SK-N-SH (cell line): ENCODE results near the gene ACSL1. TPM values are rescaled to one million over a fixed set of nuclear protein-coding genes. Genes with fewer than 3 reads are reported as not detected.

Experiments
- CTCF ChIA-PET: fragments of 300-600, 350-600 bp; formaldehyde crosslinking; extraction: SDS; loops from one replicate; lab custom pipeline; 2021; lab: Yijun Ruan, JAX
- POLR2A ChIA-PET: fragments of 350-600 bp; sonication (Branson Sonifier 250); formaldehyde crosslinking; extraction: SDS; loops from one replicate; lab custom pipeline; 2020; ENCODE audit warnings: antibody characterized with exemption, inconsistent platforms; lab: Yijun Ruan, JAX
- DNase-seq: peaks from one replicate; pipeline ENCODE4 v3.0.0; 2012
- H2AFZ ChIP-seq: fragments of 200-600 bp; sonication (generic); 2 replicates; pipeline ENCODE4 v1.8.1; 2016; ENCODE audit warnings: antibody characterized with exemption, mild to moderate bottlenecking, low read depth
- H3F3A ChIP-seq: fragments of 200-600 bp; sonication (generic); replicated peaks from 2 replicates; pipeline ENCODE3; 2016; ENCODE audit warnings: antibody characterized with exemption, mild to moderate bottlenecking; ENCODE audit not compliant: insufficient read depth
- H3K27ac ChIP-seq, 2 experiments: fragments of 200-500 bp in 1 of 2; fragments of 200-600 bp in 1 of 2; sonication (Bioruptor generic) in 1 of 2; sonication (generic), shearing (Covaris generic) in 1 of 2; 2 replicates each; pipeline versions ENCODE4 v1.5.1 to v1.6.1; 2014 to 2016; ENCODE audit warnings: low read depth in 2 of 2, inconsistent platforms in 1 of 2, low read length in 1 of 2, mild to moderate bottlenecking in 1 of 2, mixed read lengths in 1 of 2
- H3K27me3 ChIP-seq: fragments of 200-600 bp; sonication (generic), shearing (Covaris generic); 2 replicates; pipeline ENCODE4 v1.6.1; 2016; ENCODE audit warnings: mixed run types; ENCODE audit not compliant: insufficient read depth
- H3K36me3 ChIP-seq, 2 experiments: fragments of 200-500 bp in 1 of 2; fragments of 200-600 bp in 1 of 2; sonication (Bioruptor generic) in 1 of 2; sonication (generic) in 1 of 2; replicated peaks in 1 of 2; 2 replicates each; pipeline versions ENCODE3 to v1.5.1; 2014 to 2016; ENCODE audit warnings: low read length in 1 of 2, mild to moderate bottlenecking in 1 of 2; ENCODE audit not compliant: insufficient read depth in 2 of 2, control insufficient read depth in 1 of 2
- H3K4me1 ChIP-seq, 2 experiments: fragments of 200-500 bp in 1 of 2; fragments of 200-600 bp in 1 of 2; sonication (Bioruptor generic) in 1 of 2; sonication (generic), shearing (Covaris generic) in 1 of 2; 2 replicates each; pipeline versions ENCODE4 v1.5.1 to v1.6.1; 2014 to 2016; ENCODE audit warnings: low read depth in 1 of 2, low read length in 1 of 2, mixed run types in 1 of 2; ENCODE audit not compliant: insufficient read depth in 2 of 2, control insufficient read depth in 1 of 2
- H3K4me2 ChIP-seq: fragments of 200-600 bp; sonication (generic), shearing (Covaris generic); 2 replicates; pipeline ENCODE4 v1.6.1; 2017; ENCODE audit warnings: mixed run types
- H3K4me3 ChIP-seq, 2 experiments: fragments of 200-500 bp in 1 of 2; fragments of 200-600 bp in 1 of 2; sonication (Bioruptor generic) in 1 of 2; sonication (generic), shearing (Covaris generic) in 1 of 2; 2 replicates each; pipeline versions ENCODE4 v1.5.1 to v1.8.1; 2014 to 2016; ENCODE audit warnings: low read depth in 2 of 2, inconsistent platforms in 1 of 2, low read length in 1 of 2, mild to moderate bottlenecking in 1 of 2, mixed read lengths in 1 of 2, moderate library complexity in 1 of 2
- H3K79me2 ChIP-seq: fragments of 200-600 bp; sonication (generic); 2 replicates; pipeline ENCODE4 v1.8.1; 2017; ENCODE audit warnings: mild to moderate bottlenecking; ENCODE audit not compliant: insufficient read depth
- H3K9ac ChIP-seq: fragments of 200-600 bp; sonication (generic); 2 replicates; pipeline ENCODE4 v1.6.1; 2017; ENCODE audit warnings: mixed run types
- H3K9me2 ChIP-seq: fragments of 200-600 bp; sonication (generic); 2 replicates; pipeline ENCODE4 v1.6.1; 2017; ENCODE audit warnings: mixed run types
- H3K9me3 ChIP-seq: fragments of 200-600 bp; sonication (generic); 2 replicates; pipeline ENCODE4 v1.6.1; 2017; ENCODE audit warnings: mixed run types, mild to moderate bottlenecking, moderate library complexity
- H4K20me1 ChIP-seq: fragments of 200-600 bp; sonication (generic); 2 replicates; pipeline ENCODE4 v1.6.1; 2017; ENCODE audit warnings: mild to moderate bottlenecking, mixed run types; ENCODE audit not compliant: insufficient read depth
- CHD2 ChIP-seq: fragments of 150-350 bp; IDR thresholded peaks from 2 replicates; pipeline ENCODE4 v1.6.1; 2018; ENCODE audit warnings: low read length; ENCODE audit not compliant: partially characterized antibody
- ELF1 ChIP-seq: IDR thresholded peaks from 2 replicates; pipeline ENCODE4 v1.4.0; 2012
- FOXJ3 ChIP-seq: sonication (generic); formaldehyde crosslinking; IDR thresholded peaks from 2 replicates; pipeline ENCODE4 v1.5.1; 2020; ENCODE audit warnings: mild to moderate bottlenecking, missing genetic modification reagents
- FOXM1 ChIP-seq: IDR thresholded peaks from 2 replicates; pipeline ENCODE4 v1.4.0; 2012; ENCODE audit warnings: low read depth, mild to moderate bottlenecking
- GATA2 ChIP-seq: sonication (generic); formaldehyde crosslinking; IDR thresholded peaks from 2 replicates; pipeline ENCODE4 v1.5.0; 2020; ENCODE audit warnings: mild to moderate bottlenecking, missing genetic modification reagents
- NFIC ChIP-seq: IDR thresholded peaks from 2 replicates; pipeline ENCODE4 v1.4.0; 2012; ENCODE audit warnings: borderline replicate concordance
- RXRA ChIP-seq: IDR thresholded peaks from 2 replicates; pipeline ENCODE4 v1.4.0; 2012; ENCODE audit warnings: low read depth, mild to moderate bottlenecking, borderline replicate concordance
- SIN3A ChIP-seq: IDR thresholded peaks from 2 replicates; pipeline ENCODE4 v1.6.1; 2012; ENCODE audit warnings: low read depth, mild to moderate bottlenecking, low read length, moderate library complexity, borderline replicate concordance
- TEAD4 ChIP-seq: IDR thresholded peaks from 2 replicates; pipeline ENCODE4 v1.4.0; 2012; ENCODE audit warnings: mild to moderate bottlenecking, borderline replicate concordance; ENCODE audit not compliant: insufficient read depth
- WGBS: methylation state at CpG from one replicate; pipeline ENCODE4 v1.1.6; 2017; ENCODE audit warnings: low lambda C conversion rate; 5-methylcytosine and 5-hydroxymethylcytosine counted together
- polyA plus RNA-seq, 3 experiments: library from polyadenylated mRNA; depleted of rRNA; stranded (reverse); fragments of >200 nt; gene quantifications; 2 replicates each; pipeline ENCODE4 v1.2.3, GENCODE V29; 2012
- TF ChIP-seq, protein P1 (sequence below): IDR thresholded peaks from 2 replicates; pipeline ENCODE4 v1.4.0; 2012; ENCODE audit warnings: low read depth
- TF ChIP-seq, protein P2 (sequence below): fragments of 200-600 bp; sonication (generic); IDR thresholded peaks from 2 replicates; pipeline ENCODE4 v1.6.1; 2017; ENCODE audit warnings: antibody characterized with exemption, mild to moderate bottlenecking, moderate library complexity
- TF ChIP-seq, protein P3 (sequence below): fragments of 150-350 bp; IDR thresholded peaks from 2 replicates; pipeline ENCODE4 v1.6.1; 2017; ENCODE audit warnings: antibody characterized with exemption, low read length, low read depth, borderline replicate concordance

ACSL1 gene
- polyA plus RNA-seq, 1 of the 3 experiments (the other 2 are of a cell fraction), result 7.9 TPM

DNA sequence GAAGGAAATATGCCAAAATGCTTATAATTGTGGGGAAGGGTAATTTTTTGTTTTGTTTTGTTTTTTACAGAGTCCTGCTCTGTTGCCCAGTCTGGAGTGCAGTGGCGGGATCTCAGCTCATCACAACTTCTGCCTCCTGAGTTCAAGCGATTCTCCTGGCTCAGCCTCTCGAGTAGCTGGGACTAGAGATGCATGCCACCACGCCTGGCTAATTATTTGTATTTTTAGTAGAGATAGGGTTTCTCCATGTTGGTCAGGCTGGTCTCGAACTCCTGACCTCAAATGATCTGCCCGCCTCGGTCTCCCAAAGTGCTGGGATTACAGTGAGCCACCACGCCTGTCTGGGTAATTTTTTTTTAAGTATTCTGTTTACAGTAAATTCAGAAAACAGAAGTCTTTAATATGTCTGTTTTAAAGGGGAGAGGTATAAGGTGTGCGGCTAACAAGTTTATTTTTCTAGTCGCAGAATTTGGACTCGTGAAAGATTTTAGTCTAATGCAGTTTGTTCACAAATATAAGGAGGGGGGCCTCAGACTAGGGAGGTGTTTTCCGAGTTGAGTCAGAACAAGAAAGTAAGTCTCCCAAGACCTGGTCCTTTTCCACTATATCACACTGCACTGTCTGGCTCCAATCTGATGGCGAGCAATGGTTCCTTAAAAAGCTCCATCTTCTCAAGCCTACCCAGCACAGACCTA is 1.5 kb downstream of the ACSL1 start:
- Histone ChIP-seq H3K4me2 (peak overlapping the region; percentile 91), H3K9me2 (no peaks in the 10 kb centered on the region), H3K9me3 (no peaks in the 10 kb centered on the region), H3K27me3 (no peaks in the 10 kb centered on the region), H3K27ac (no peak overlapping the region), H3K4me1 (peaks cover 0 to 16% of the 10 kb centered on the region in 2 experiments; a peak in 2 of 4 replicates), H3K4me3 (peak overlapping the region; percentile 72 to 79; a peak in 3 of 4 replicates), H3K79me2 (peaks cover 5% of the 10 kb centered on the region; the same call in 1 of the 2 replicates), H3K36me3 (no peaks in the 10 kb centered on the region), H3K9ac (no peak overlapping the region), H3F3A (no peaks in the 10 kb centered on the region), H2AFZ (peak overlapping the region; percentile 53; the same call in 1 of the 2 replicates), H4K20me1 (peaks cover 5% of the 10 kb centered on the region; the same call in 1 of the 2 replicates)
- no peak for DNase-seq
- no peak for TF ChIP-seq SIN3A
- ChIA-PET POLR2A (no interaction called here), CTCF (no interaction called here)
- WGBS, result 95% methylated on average over 13 of the region's 13 CpGs

DNA sequence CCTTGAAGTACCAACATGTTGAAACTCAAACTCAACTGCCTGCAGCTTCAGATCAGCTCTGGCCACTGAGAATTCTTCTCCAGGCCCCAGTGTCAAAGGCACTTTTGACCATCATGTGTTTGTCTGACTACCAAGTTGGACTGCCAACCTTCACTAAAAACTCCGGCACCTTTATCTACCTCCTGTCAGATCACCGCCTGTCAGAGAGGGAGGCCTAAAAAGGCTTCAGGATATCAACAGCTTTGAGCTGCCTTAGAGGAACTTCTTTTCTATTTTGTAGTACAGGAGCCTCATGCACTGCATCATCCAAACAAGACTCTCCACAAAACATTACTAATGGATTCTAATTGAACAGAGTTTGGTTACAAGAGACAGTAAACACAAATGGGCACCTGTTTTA is 2.8 kb downstream of the ACSL1 start:
- Histone ChIP-seq H3K9me3 (no peaks in the 10 kb centered on the region), H3K36me3 (no peaks in the 10 kb centered on the region), H4K20me1 (peaks cover 5% of the 10 kb centered on the region; the same call in 1 of the 2 replicates), H3K4me3 (no peak overlapping the region), H3F3A (no peaks in the 10 kb centered on the region), H3K27me3 (no peaks in the 10 kb centered on the region), H3K4me2 (no peak overlapping the region), H3K9me2 (no peaks in the 10 kb centered on the region), H2AFZ (no peak overlapping the region), H3K79me2 (peaks cover 5% of the 10 kb centered on the region; the same call in 1 of the 2 replicates), H3K9ac (no peak overlapping the region), H3K27ac (no peak overlapping the region), H3K4me1 (peaks cover 0 to 19% of the 10 kb centered on the region in 2 experiments; a peak in 2 of 4 replicates)
- ChIA-PET POLR2A (no interaction called here), CTCF (interaction anchor here (1.0 to 3.4 kb wide), 2 partner anchors 77 to 161 kb away, joined by 3 to 10 read pairs; no protein-coding TSS in a partner anchor)
- DNase-seq, result no peak
- TF ChIP-seq CHD2 (no peak), GATA2 (CRISPR knock-in tag) (no peak), FOXM1 (no peak), RXRA (no peak), TEAD4 (no peak), NFIC (no peak), ELF1 (no peak), FOXJ3 (no peak), SIN3A (no peak)
- TF ChIP-seq, protein P1, sequence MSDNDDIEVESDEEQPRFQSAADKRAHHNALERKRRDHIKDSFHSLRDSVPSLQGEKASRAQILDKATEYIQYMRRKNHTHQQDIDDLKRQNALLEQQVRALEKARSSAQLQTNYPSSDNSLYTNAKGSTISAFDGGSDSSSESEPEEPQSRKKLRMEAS, result no peak
- TF ChIP-seq, protein P2, sequence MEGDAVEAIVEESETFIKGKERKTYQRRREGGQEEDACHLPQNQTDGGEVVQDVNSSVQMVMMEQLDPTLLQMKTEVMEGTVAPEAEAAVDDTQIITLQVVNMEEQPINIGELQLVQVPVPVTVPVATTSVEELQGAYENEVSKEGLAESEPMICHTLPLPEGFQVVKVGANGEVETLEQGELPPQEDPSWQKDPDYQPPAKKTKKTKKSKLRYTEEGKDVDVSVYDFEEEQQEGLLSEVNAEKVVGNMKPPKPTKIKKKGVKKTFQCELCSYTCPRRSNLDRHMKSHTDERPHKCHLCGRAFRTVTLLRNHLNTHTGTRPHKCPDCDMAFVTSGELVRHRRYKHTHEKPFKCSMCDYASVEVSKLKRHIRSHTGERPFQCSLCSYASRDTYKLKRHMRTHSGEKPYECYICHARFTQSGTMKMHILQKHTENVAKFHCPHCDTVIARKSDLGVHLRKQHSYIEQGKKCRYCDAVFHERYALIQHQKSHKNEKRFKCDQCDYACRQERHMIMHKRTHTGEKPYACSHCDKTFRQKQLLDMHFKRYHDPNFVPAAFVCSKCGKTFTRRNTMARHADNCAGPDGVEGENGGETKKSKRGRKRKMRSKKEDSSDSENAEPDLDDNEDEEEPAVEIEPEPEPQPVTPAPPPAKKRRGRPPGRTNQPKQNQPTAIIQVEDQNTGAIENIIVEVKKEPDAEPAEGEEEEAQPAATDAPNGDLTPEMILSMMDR, result no peak
- TF ChIP-seq, protein P3, sequence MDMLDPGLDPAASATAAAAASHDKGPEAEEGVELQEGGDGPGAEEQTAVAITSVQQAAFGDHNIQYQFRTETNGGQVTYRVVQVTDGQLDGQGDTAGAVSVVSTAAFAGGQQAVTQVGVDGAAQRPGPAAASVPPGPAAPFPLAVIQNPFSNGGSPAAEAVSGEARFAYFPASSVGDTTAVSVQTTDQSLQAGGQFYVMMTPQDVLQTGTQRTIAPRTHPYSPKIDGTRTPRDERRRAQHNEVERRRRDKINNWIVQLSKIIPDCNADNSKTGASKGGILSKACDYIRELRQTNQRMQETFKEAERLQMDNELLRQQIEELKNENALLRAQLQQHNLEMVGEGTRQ, result no peak
- WGBS, result 95% methylated on average over 2 of the region's 2 CpGs
